Measurements from ENCODE around the gene KRTAP2-2.
"Not testable (repeated sequence)": the region's sequence is repeated elsewhere in the genome, so short reads cannot be mapped to it uniquely, and the experiment has no call there.

Gene KRTAP2-2

DNA sequence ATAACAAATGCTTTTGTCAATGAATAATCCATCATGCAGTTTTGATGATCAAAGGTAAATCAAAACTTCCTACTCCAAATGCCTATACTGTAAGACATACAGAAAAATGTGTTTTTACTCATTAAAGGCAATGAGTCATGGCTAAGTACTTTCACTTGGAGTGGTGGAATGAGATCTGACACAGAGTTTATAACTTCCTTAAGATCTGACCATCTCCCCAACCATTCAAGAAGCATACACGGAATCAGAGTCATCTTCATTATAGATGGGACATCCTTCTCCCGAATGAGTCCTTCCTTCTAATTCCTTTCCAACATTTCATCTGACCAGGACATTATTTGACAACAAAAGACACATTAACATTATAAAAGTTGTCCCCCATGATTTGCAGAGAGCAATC lies 28.4 kb upstream of the KRTAP2-2 start:
- H3K4me2 ChIP-seq (ENCODE audit: low read length); H4K20me1 ChIP-seq (ENCODE audit: insufficient read depth, low read length); H3F3A ChIP-seq (ENCODE audit: insufficient read depth, low read length); H3K9ac ChIP-seq (ENCODE audit: low read length); H3K4me3 ChIP-seq (ENCODE audit: low read depth, low read length, poor library complexity, severe bottlenecking); H3K79me2 ChIP-seq (ENCODE audit: insufficient read depth, low read length); H3K9me3 ChIP-seq (ENCODE audit: low read length); H3K27me3 ChIP-seq (ENCODE audit: insufficient read depth, low read length); H3K4me1 ChIP-seq (ENCODE audit: insufficient read depth, low read length, severe bottlenecking); H2AFZ ChIP-seq (ENCODE audit: low read length); H3K9me2 ChIP-seq (ENCODE audit: low read depth, low read length); H3K36me3 ChIP-seq (ENCODE audit: insufficient read depth, low read length); H3K27ac ChIP-seq (ENCODE audit: low read depth, low read length, poor library complexity, severe bottlenecking): not testable (repeated sequence)

DNA sequence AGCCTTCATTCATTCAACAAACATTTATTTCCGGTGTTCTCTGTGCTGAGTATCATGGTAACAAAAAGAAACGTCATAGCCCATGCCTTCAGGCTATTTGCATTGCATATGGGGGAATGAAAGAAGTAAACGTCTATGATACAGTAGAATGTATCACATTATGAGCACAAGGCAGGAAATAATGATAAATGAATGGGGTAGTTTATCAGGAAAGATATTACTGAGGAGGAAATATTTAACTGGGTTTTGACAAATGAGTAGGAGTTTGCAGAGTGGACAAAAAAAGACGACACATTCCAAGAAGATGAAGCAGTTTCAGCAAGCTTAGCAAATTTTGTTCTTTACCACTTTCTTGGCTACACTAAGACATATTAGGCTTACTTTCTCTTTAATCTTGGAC lies 27.6 kb upstream of the KRTAP2-2 start:
- Histone ChIP-seq H2AFZ (ENCODE audit: low read length) (no peak overlapping the region), H3K27me3 (ENCODE audit: insufficient read depth, low read length) (no peaks in the 10 kb centered on the region), H3K4me2 (ENCODE audit: low read length) (no peak overlapping the region)

DNA sequence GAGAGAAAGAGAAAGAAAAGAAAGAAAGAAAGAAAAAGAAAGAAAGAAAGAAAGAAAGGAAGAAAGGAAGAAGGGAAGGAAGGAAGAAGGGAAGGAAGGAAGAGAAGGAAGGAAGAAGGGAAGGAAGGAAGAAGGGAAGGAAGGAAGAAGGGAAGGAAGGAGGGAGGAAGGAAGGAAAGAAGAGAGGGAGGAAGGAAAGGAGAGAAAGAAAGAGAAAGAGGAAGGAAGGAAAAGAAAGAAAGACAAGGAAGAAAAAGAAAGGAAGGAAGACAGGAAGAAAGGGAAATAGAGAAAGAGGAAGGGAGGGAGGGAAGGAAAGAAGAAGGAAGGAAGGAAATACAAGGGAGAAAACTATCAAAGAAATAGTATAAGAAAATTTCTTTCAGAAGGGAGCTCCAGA lies 21.8 kb upstream of the KRTAP2-2 start:
- no peak overlapping the region for H2AFZ ChIP-seq (ENCODE audit: low read length)
- no peaks in the 10 kb centered on the region for H3K4me1 ChIP-seq (ENCODE audit: insufficient read depth, low read length, severe bottlenecking)
- no peak overlapping the region for H3K4me2 ChIP-seq (ENCODE audit: low read length)
- no peak overlapping the region for H3K27ac ChIP-seq (ENCODE audit: low read depth, low read length, poor library complexity, severe bottlenecking)
- no peaks in the 10 kb centered on the region for H3F3A ChIP-seq (ENCODE audit: insufficient read depth, low read length)
- H4K20me1 ChIP-seq (ENCODE audit: insufficient read depth, low read length): no peaks in the 10 kb centered on the region
- H3K9me3 ChIP-seq (ENCODE audit: low read length): no peaks in the 10 kb centered on the region
- TF ChIP-seq, protein P1, sequence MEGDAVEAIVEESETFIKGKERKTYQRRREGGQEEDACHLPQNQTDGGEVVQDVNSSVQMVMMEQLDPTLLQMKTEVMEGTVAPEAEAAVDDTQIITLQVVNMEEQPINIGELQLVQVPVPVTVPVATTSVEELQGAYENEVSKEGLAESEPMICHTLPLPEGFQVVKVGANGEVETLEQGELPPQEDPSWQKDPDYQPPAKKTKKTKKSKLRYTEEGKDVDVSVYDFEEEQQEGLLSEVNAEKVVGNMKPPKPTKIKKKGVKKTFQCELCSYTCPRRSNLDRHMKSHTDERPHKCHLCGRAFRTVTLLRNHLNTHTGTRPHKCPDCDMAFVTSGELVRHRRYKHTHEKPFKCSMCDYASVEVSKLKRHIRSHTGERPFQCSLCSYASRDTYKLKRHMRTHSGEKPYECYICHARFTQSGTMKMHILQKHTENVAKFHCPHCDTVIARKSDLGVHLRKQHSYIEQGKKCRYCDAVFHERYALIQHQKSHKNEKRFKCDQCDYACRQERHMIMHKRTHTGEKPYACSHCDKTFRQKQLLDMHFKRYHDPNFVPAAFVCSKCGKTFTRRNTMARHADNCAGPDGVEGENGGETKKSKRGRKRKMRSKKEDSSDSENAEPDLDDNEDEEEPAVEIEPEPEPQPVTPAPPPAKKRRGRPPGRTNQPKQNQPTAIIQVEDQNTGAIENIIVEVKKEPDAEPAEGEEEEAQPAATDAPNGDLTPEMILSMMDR (IDR thresholded peaks at IDR 0.05; ENCODE audit: low read length): no peak
- no peak for TF ChIP-seq EZH2 (IDR thresholded peaks at IDR 0.05; ENCODE audit: borderline replicate concordance, low read length)
- no peak overlapping the region for H3K9ac ChIP-seq (ENCODE audit: low read length)
- no peaks in the 10 kb centered on the region for H3K27me3 ChIP-seq (ENCODE audit: insufficient read depth, low read length)
- H3K9me2 ChIP-seq (ENCODE audit: low read depth, low read length): no peaks in the 10 kb centered on the region
- no peak overlapping the region for H3K4me3 ChIP-seq (ENCODE audit: low read depth, low read length, poor library complexity, severe bottlenecking)
- no peaks in the 10 kb centered on the region for H3K79me2 ChIP-seq (ENCODE audit: insufficient read depth, low read length)
- no peaks in the 10 kb centered on the region for H3K36me3 ChIP-seq (ENCODE audit: insufficient read depth, low read length)

More for the DNA sequence above, 27.6 kb upstream of the KRTAP2-2 start:
- H3F3A ChIP-seq (ENCODE audit: insufficient read depth, low read length): no peaks in the 10 kb centered on the region
- no peak overlapping the region for H3K9ac ChIP-seq (ENCODE audit: low read length)
- no peaks in the 10 kb centered on the region for H3K9me2 ChIP-seq (ENCODE audit: low read depth, low read length)
- no peaks in the 10 kb centered on the region for H3K9me3 ChIP-seq (ENCODE audit: low read length)
- no peaks in the 10 kb centered on the region for H3K36me3 ChIP-seq (ENCODE audit: insufficient read depth, low read length)
- no peak for TF ChIP-seq EZH2 (IDR thresholded peaks at IDR 0.05; ENCODE audit: borderline replicate concordance, low read length)
- TF ChIP-seq, protein P1 (IDR thresholded peaks at IDR 0.05; ENCODE audit: low read length): no peak
- H3K27ac ChIP-seq (ENCODE audit: low read depth, low read length, poor library complexity, severe bottlenecking): no peak overlapping the region
- H3K79me2 ChIP-seq (ENCODE audit: insufficient read depth, low read length): no peaks in the 10 kb centered on the region
- H4K20me1 ChIP-seq (ENCODE audit: insufficient read depth, low read length): no peaks in the 10 kb centered on the region
- no peak overlapping the region for H3K4me3 ChIP-seq (ENCODE audit: low read depth, low read length, poor library complexity, severe bottlenecking)
- H3K4me1 ChIP-seq (ENCODE audit: insufficient read depth, low read length, severe bottlenecking): no peaks in the 10 kb centered on the region

DNA sequence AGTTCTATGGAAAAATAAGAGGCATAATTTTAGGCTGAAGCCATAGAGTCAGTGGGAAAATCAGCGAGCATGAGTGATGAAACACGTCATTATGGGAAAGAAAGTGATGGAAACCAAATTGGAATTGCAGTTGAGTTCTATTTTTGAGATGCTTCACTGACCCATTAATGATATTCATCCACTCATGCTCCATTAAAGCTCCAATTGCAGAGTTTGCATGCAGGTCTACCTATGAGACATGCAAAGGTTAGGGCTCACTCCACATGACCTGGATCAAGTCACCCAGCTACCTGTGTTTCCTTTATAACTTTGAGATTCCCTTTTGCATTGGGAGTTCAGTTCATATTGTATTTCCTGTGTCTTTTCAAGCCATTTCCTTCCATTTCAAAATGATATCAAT lies 18.6 kb upstream of the KRTAP2-2 start:
- Histone ChIP-seq H3K9ac (ENCODE audit: low read length) (no peak overlapping the region), H3K9me2 (ENCODE audit: low read depth, low read length) (no peaks in the 10 kb centered on the region), H3K4me1 (ENCODE audit: insufficient read depth, low read length, severe bottlenecking) (no peaks in the 10 kb centered on the region), H3K27me3 (ENCODE audit: insufficient read depth, low read length) (no peaks in the 10 kb centered on the region), H3K4me2 (ENCODE audit: low read length) (no peak overlapping the region), H3K36me3 (ENCODE audit: insufficient read depth, low read length) (no peaks in the 10 kb centered on the region), H4K20me1 (ENCODE audit: insufficient read depth, low read length) (no peaks in the 10 kb centered on the region), H3K9me3 (ENCODE audit: low read length) (no peaks in the 10 kb centered on the region), H3F3A (ENCODE audit: insufficient read depth, low read length) (no peaks in the 10 kb centered on the region), H3K27ac (ENCODE audit: low read depth, low read length, poor library complexity, severe bottlenecking) (no peak overlapping the region), H2AFZ (ENCODE audit: low read length) (no peak overlapping the region), H3K4me3 (ENCODE audit: low read depth, low read length, poor library complexity, severe bottlenecking) (no peak overlapping the region), H3K79me2 (ENCODE audit: insufficient read depth, low read length) (no peaks in the 10 kb centered on the region)
- TF ChIP-seq EZH2 (IDR thresholded peaks at IDR 0.05; ENCODE audit: borderline replicate concordance, low read length): no peak
- TF ChIP-seq, protein P1 (IDR thresholded peaks at IDR 0.05; ENCODE audit: low read length): no peak
